Mesangial cell (primary cell): ENCODE data around the gene PCDHA1. TPM values are rescaled to one million over a fixed set of nuclear protein-coding genes. Genes with fewer than 3 reads are reported as not detected.

Source experiments
- total RNA-seq: library from RNA; depleted of rRNA; stranded (reverse); fragments of >200 nt; gene quantifications from 2 replicates; pipeline ENCODE4 v1.2.3, GENCODE V29; 2015

Gene PCDHA1
- total RNA-seq, 1 donor from 2014 or later, result under 0.01 TPM

DNA sequence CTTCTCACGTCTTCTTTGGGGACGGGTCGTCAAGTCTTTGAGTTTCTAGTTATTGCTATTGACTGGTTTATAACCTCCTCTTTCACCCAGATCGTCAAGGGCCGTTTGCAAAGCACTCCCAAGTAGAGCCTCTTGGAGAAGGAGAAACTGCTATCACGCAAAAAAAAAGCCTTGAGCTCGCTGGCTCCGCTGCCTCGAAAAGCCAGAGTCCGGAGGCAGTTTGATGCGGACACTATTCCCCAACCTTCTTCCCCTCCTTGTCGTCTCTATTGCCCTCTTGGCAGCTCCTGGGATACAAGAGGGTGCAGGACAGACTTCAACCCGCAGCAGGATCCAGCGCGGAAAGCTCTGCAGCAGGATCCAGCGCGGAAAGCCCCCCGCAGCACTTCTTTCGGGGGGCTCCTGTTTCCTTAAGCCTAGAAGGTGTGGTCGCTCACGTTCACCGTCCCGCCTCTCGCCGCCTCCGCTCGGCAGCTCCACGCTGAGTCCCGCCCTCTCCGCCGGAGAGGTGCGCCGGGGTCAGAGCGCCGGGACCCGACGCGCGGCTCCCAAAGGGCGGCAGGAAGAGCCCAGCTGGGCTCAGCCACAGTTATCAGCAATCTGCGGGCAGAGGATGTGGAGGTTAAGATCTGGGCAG is 140.0 kb downstream of the PCDHA1 start, which contains the start of gene PCDHAC1:
PCDHAC1 (plus strand) TSS at position 494 of the 637 bp plus-strand sequence. CDS start 594 bp downstream, outside the sequence.

DNA sequence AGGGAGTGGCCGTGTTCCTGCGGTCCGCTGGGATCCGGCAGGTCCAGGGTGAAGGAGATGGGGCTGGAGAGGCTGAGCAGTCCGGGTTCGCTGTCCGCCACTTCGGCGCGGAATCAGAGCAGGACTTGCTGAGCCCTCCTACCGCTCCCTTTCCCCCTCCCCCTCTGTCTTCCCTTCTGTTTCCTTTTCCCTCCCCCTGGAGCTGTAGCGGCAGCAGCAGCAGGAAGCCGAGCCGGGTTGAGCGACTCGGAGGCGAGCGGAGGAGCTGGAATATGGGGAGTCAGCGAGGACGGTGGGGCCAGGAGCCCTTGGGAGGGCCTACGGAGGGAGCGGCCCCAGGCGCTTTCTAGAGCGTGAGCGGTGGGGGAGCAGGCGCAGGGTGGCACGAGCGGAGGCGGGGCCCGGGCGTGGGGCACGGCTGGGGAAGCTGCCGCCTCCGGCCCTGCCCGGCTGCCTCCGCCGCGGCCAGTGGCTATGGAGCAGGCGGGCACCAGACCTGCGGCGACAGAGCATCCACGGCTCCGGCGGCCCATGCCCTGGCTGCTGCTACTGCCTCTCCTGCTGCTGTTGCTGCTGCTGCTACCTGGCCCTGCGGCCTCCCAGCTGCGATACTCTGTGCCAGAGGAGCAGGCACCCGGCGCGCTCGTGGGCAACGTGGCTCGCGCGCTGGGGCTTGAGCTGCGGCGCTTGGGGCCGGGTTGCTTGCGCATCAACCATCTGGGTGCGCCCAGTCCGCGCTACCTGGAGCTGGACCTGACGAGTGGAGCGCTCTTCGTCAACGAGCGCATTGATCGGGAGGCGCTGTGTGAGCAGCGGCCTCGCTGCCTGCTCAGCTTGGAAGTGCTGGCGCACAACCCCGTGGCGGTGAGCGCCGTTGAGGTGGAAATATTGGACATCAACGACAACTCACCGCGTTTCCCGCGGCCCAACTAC is 180.6 kb downstream of the PCDHA1 start, which contains the start of gene PCDHAC2:
PCDHAC2 (plus strand) TSS at position 184 of the 933 bp plus-strand sequence; CDS start at position 475, 291 bp downstream.

DNA sequence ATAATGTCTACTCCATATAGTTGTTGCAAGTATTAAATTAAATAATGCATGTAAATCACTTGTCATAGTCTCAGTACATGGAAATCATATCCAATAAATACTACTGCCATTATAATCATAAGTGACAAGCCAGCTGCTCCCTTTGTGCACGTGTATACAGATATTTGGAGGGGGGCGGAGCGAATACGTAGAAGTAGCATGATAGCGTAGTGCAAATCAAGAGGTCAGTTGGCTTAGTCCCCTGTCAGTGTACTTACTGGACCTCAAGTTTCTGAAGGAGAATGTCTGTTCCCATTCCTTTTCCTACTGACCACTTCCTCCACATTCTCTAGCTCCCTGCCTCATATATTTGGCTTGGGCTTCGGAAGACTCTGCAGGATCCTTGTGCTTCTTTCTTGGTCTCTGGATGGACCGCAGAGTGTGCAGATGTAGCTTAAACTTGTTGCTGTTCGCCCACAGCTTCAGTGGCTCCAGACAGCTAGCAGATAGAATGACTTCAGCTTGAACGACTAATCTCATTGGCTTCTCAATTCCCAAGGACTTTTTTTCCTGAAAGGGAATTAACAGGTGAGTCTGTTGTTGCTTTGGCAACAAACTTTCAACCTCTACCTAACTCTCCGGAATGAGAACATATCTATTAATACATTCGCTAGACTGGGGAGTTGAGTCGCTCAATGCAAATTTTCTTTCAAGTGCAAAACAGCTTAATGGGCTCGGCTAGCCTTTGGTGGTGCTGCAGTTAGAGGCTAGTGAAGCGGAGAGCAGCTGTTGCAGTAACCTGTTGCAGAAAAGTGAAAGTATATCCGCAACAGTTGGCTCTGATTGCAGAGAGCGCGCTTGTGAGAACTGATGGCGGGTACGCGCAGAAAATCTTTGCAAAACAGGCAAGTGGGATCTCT is 264.9 kb downstream of the PCDHA1 start, which contains the start of gene PCDHB1:
PCDHB1 (plus strand) TSS at position 753 of the 899 bp plus-strand sequence; CDS start at position 850, 97 bp downstream.

Other genes with a start within 250 kb of the PCDHA1 start
- 0.98 and 6.3 TPM in 2 replicates for gene EIF4EBP3, start 238.5 kb upstream of the PCDHA1 start, total RNA-seq
- gene SRA1, start 228.7 kb upstream of the PCDHA1 start, total RNA-seq, result 31.4 and 35.8 TPM in 2 replicates
- 8.8 and 22.8 TPM in 2 replicates for gene APBB3, start 221.5 kb upstream of the PCDHA1 start, total RNA-seq
- gene SLC35A4, start 221.3 kb upstream of the PCDHA1 start, total RNA-seq, result 53.8 and 57.8 TPM in 2 replicates
- gene CD14, start 153.0 kb upstream of the PCDHA1 start, total RNA-seq, result 1.3 TPM in 1 of 2 replicates, not detected in the other
- 15.2 and 17.6 TPM in 2 replicates for gene TMCO6, start 146.7 kb upstream of the PCDHA1 start, total RNA-seq
- gene NDUFA2, start 138.5 kb upstream of the PCDHA1 start, total RNA-seq, result 49.5 and 63.3 TPM in 2 replicates
- gene IK, start 138.3 kb upstream of the PCDHA1 start, total RNA-seq, result 35.7 and 39.6 TPM in 2 replicates
- 15.1 and 18.1 TPM in 2 replicates for gene WDR55, start 121.2 kb upstream of the PCDHA1 start, total RNA-seq
- gene DND1, start 112.6 kb upstream of the PCDHA1 start, total RNA-seq, result under 0.01 and 0.33 TPM in 2 replicates
- 53.9 and 78.2 TPM in 2 replicates for gene HARS1, start 94.8 kb upstream of the PCDHA1 start, total RNA-seq
- gene HARS2, start 94.7 kb upstream of the PCDHA1 start, total RNA-seq, result 22.0 and 25.0 TPM in 2 replicates
- gene ZMAT2, start 85.7 kb upstream of the PCDHA1 start, total RNA-seq, result 8.8 and 10.4 TPM in 2 replicates
- under 0.01 TPM in 1 of 2 replicates, not detected in the other for gene PCDHA2, start 8.7 kb downstream of the PCDHA1 start, total RNA-seq
- under 0.01 and 0.13 TPM in 2 replicates for gene PCDHA3, start 14.9 kb downstream of the PCDHA1 start, total RNA-seq
- 0.16 and 1.3 TPM in 2 replicates for gene PCDHA4, start 20.9 kb downstream of the PCDHA1 start, total RNA-seq
- gene PCDHA5, start 35.5 kb downstream of the PCDHA1 start, total RNA-seq, result under 0.01 TPM in 1 of 2 replicates, not detected in the other
- gene PCDHA6, start 41.8 kb downstream of the PCDHA1 start, total RNA-seq, result 1.0 TPM in 1 of 2 replicates, not detected in the other
- 0.51 TPM in 1 of 2 replicates, not detected in the other for gene PCDHA7, start 48.1 kb downstream of the PCDHA1 start, total RNA-seq
- 0.13 TPM in 1 of 2 replicates, not detected in the other for gene PCDHA8, start 55.0 kb downstream of the PCDHA1 start, total RNA-seq
- gene PCDHA9, start 62.2 kb downstream of the PCDHA1 start, total RNA-seq, result under 0.01 TPM in 1 of 2 replicates, not detected in the other
- gene PCDHA10, start 69.8 kb downstream of the PCDHA1 start, total RNA-seq, result 0.13 TPM in 1 of 2 replicates, not detected in the other
- 0.16 TPM in 1 of 2 replicates, not detected in the other for gene PCDHA11, start 82.8 kb downstream of the PCDHA1 start, total RNA-seq
- gene PCDHA12, start 89.2 kb downstream of the PCDHA1 start, total RNA-seq, result 0.25 TPM in 1 of 2 replicates, not detected in the other
- not detected in 2 replicates for gene PCDHA13, start 96.0 kb downstream of the PCDHA1 start, total RNA-seq
- under 0.01 TPM in 1 of 2 replicates, not detected in the other for gene PCDHAC1, start 140.2 kb downstream of the PCDHA1 start, total RNA-seq
- 0.25 and 0.65 TPM in 2 replicates for gene PCDHAC2, start 180.3 kb downstream of the PCDHA1 start, total RNA-seq